ENCODE measurements around the gene CMTM3.
"Not testable (repeated sequence)": the region's sequence is repeated elsewhere in the genome, so short reads cannot be mapped to it uniquely, and the experiment has no call there.

Gene CMTM3

GRCh38 chr16:66610111-66610820 is 5.8 kb downstream of the CMTM3 start:
- DNase-seq: no peak

GRCh38 chr16:66611911-66612310 is 7.4 kb downstream of the CMTM3 start:
- DNase-seq: not testable (repeated sequence)

GRCh38 chr16:66612422-66612821 is 7.9 kb downstream of the CMTM3 start:
- no peak for DNase-seq

- no peak for DNase-seq
These were observed 9.8 kb downstream of the CMTM3 start for GRCh38 chr16:66614161-66614802.

- no peak for DNase-seq
These were observed 11.7 kb downstream of the CMTM3 start for GRCh38 chr16:66616169-66616568.

- no peak for DNase-seq
These were observed 12.1 kb downstream of the CMTM3 start for GRCh38 chr16:66616592-66616991.

GRCh38 chr16:66617010-66617434 is 12.5 kb downstream of the CMTM3 start:
- no peak for DNase-seq

GRCh38 chr16:66617728-66618127 is 13.2 kb downstream of the CMTM3 start:
- DNase-seq: no peak

- no peak for DNase-seq
These were observed 14.3 kb downstream of the CMTM3 start for GRCh38 chr16:66618588-66619375.

- no peak for DNase-seq
These were observed 15.3 kb downstream of the CMTM3 start for GRCh38 chr16:66619534-66620428.

- no peak for DNase-seq
These were observed 15.9 kb downstream of the CMTM3 start for GRCh38 chr16:66620429-66620795.

GRCh38 chr16:66621973-66622372 is 17.5 kb downstream of the CMTM3 start:
- DNase-seq: no peak

- no peak for DNase-seq
These were observed 18.4 kb downstream of the CMTM3 start for GRCh38 chr16:66622863-66623262.

- no peak for DNase-seq
These were observed 19.3 kb downstream of the CMTM3 start for GRCh38 chr16:66623755-66624154.

- not testable (repeated sequence) for DNase-seq
These were observed 23.3 kb downstream of the CMTM3 start for GRCh38 chr16:66627611-66628378.

- DNase-seq: no peak
These were observed 25.4 kb downstream of the CMTM3 start for GRCh38 chr16:66629856-66630255.

GRCh38 chr16:66630561-66631260 is 26.2 kb downstream of the CMTM3 start:
- DNase-seq: not testable (repeated sequence)

GRCh38 chr16:66631558-66631957 is 27.1 kb downstream of the CMTM3 start:
- not testable (repeated sequence) for DNase-seq

- no peak for DNase-seq
These were observed 30.2 kb downstream of the CMTM3 start for GRCh38 chr16:66634527-66635196.

GRCh38 chr16:66635406-66635805 is 30.9 kb downstream of the CMTM3 start:
- no peak for DNase-seq

- DNase-seq: no peak
These were observed 31.7 kb downstream of the CMTM3 start for GRCh38 chr16:66636199-66636598.

All from activated CD4-positive, alpha-beta T cell treated with anti-CD3 and anti-CD28 coated beads, Interleukin-2, Interleukin-6, amounts not matched to agents 100 ng/mL and 50 ng/mL, durations not matched to agents 16 hours and 8 hours (primary cell).